Panc1 (cell line): ENCODE measurements around the gene NINJ2. TPM values are rescaled to one million over a fixed set of nuclear protein-coding genes. Genes with fewer than 3 reads are reported as not detected.

ENCODE experiments used
- ATAC-seq: fragments of 200-7000 bp; cut with Tn5 transposase; 2 replicates; pipeline ENCODE4 v1.9.1; 2020; ENCODE audit warnings: mild to moderate bottlenecking, moderate library complexity
- BruUV-seq: library from RNA; stranded (reverse); fragments of 400-500 nt; replicated peaks from 2 replicates; lab custom pipeline; 2021; lab: Mats Ljungman, UMichigan
- CTCF ChIA-PET: fragments of 300-600 bp; sonication (Branson Sonifier 250); formaldehyde crosslinking; loops from one replicate; lab custom pipeline; 2022; ENCODE audit warnings: antibody characterized with exemption; lab: Charles Lee
- POLR2A ChIA-PET: fragments of 300-600 bp; sonication (Branson Sonifier 250); formaldehyde crosslinking; loops from one replicate; lab custom pipeline; 2022; ENCODE audit warnings: antibody characterized with exemption; lab: Charles Lee
- DNase-seq: peaks from one replicate; pipeline ENCODE4 v3.0.0-alpha.2; 2010; ENCODE audit warnings: low read depth, low spot score
- H3K27ac ChIP-seq: 2 replicates; pipeline ENCODE4 v1.5.1; 2011; ENCODE audit warnings: mild to moderate bottlenecking, low read length, inconsistent platforms
- H3K27me3 ChIP-seq: fragments of 200-500 bp; sonication (Bioruptor generic); 2 replicates; pipeline ENCODE4 v1.6.0; 2014; ENCODE audit warnings: low read length, inconsistent platforms; ENCODE audit not compliant: control insufficient read depth, insufficient read depth
- H3K36me3 ChIP-seq: fragments of 200-500 bp; sonication (Bioruptor generic); 2 replicates; pipeline ENCODE4 v1.5.1; 2014; ENCODE audit warnings: inconsistent platforms, mild to moderate bottlenecking, low read length, moderate library complexity; ENCODE audit not compliant: control insufficient read depth, insufficient read depth
- H3K4me1 ChIP-seq: 2 replicates; pipeline ENCODE4 v1.5.1; 2011; ENCODE audit warnings: inconsistent platforms, mild to moderate bottlenecking, low read length, moderate library complexity; ENCODE audit not compliant: control insufficient read depth, insufficient read depth
- H3K4me3 ChIP-seq, 2 experiments: 2 replicates each; pipeline ENCODE4 v1.5.1; 2011 to 2012; ENCODE audit warnings: low read depth in 2 of 2, low read length in 2 of 2, mild to moderate bottlenecking in 2 of 2, inconsistent platforms in 1 of 2, moderate library complexity in 1 of 2
- H3K9me3 ChIP-seq: fragments of 200-500 bp; sonication (Bioruptor generic); 2 replicates; pipeline ENCODE4 v1.5.1; 2014; ENCODE audit warnings: low read depth, mild to moderate bottlenecking, inconsistent platforms, low read length, moderate library complexity; ENCODE audit not compliant: control insufficient read depth, insufficient read depth
- CTCF ChIP-seq: fragments of 450-650 bp; IDR thresholded peaks from 2 replicates; pipeline ENCODE4 v1.5.1; 2017; ENCODE audit warnings: mild to moderate bottlenecking
- POLR2AphosphoS5 ChIP-seq: IDR thresholded peaks from 2 replicates; pipeline ENCODE4 v1.6.1; 2012; ENCODE audit warnings: mild to moderate bottlenecking, low read depth, low read length, moderate library complexity
- REST ChIP-seq, 2 experiments: IDR thresholded peaks; 2 replicates each; pipeline ENCODE4 v1.6.1; 2011 to 2012; ENCODE audit warnings: low read depth in 2 of 2, control low read depth in 1 of 2, low read length in 1 of 2, mild to moderate bottlenecking in 1 of 2, moderate library complexity in 1 of 2; ENCODE audit not compliant: insufficient read depth in 1 of 2
- SIN3A ChIP-seq: IDR thresholded peaks from 2 replicates; pipeline ENCODE4 v1.6.1; 2012; ENCODE audit warnings: low read depth, mild to moderate bottlenecking, low read length, moderate library complexity, borderline replicate concordance; ENCODE audit not compliant: insufficient read depth
- TCF7L2 ChIP-seq: IDR thresholded peaks from 2 replicates; pipeline ENCODE4 v1.6.1; 2011; ENCODE audit warnings: mild to moderate bottlenecking, low read depth, low read length, inconsistent platforms
- in situ Hi-C: cut with HindIII; loops from 2 replicates; pipeline ENCODE4 v1.10.0; 2016; ENCODE audit warnings: low sequenced_read_pairs, low pct_unique_long_range_greater_than_20kb
- intact Hi-C: fragments of 100-400 bp; cut with micrococcal nuclease; formaldehyde crosslinking; loops from one replicate; pipeline ENCODE4 v1.10.0; 2022; ENCODE audit not compliant: unreplicated experiment
- total RNA-seq: library from RNA; stranded (reverse); gene quantifications from one replicate; pipeline ENCODE4 v1.2.1, GENCODE V29; 2021; ENCODE audit not compliant: unreplicated experiment

Gene NINJ2
- total RNA-seq, 1 experiment from 2014 or later: 1.9 TPM

GRCh38 chr12:537772-538171, 125.5 kb downstream of the NINJ2 start:
- ATAC-seq (no peak), DNase-seq (no peak)
- Histone ChIP-seq H3K4me3 (no peak overlapping the region), H3K9me3 (no peaks in the 10 kb centered on the region), H3K27me3 (no peaks in the 10 kb centered on the region), H3K4me1 (no peaks in the 10 kb centered on the region; the same call in 1 of the 2 replicates), H3K27ac (no peak overlapping the region), H3K36me3 (no peaks in the 10 kb centered on the region)
- TF ChIP-seq TCF7L2 (no peak), REST (IDR thresholded peaks at IDR 0.05; ENCODE audit: insufficient read depth in 1 of 2, low read depth in 2 of 2, low read length in 1 of 2) (no peak), POLR2AphosphoS5 (no peak)
- ChIA-PET POLR2A (no interaction called here), CTCF (no interaction called here)
- in situ Hi-C loops: no loop called here
- intact Hi-C loops: no loop called here
- no TSS peak for BruUV-seq

GRCh38 chr12:536751-537245, 126.4 kb downstream of the NINJ2 start:
- in situ Hi-C loops: no loop called here

More at GRCh38 chr12:536751-537245, 126.4 kb downstream of the NINJ2 start:
- ChIA-PET CTCF (interaction anchor here (0.5 kb wide), 2 partner anchors 90 to 128 kb away, joined by 4 to 5 read pairs; no protein-coding TSS in a partner anchor), POLR2A (no interaction called here)
- TF ChIP-seq SIN3A (no peak), CTCF (no peak), POLR2AphosphoS5 (no peak), REST (IDR thresholded peaks at IDR 0.05; ENCODE audit: insufficient read depth in 1 of 2, low read depth in 2 of 2, low read length in 1 of 2) (no peak), TCF7L2 (no peak)
- DNase-seq (no peak), ATAC-seq (no peak)
- H3K27ac ChIP-seq: no peak overlapping the region
- no peaks in the 10 kb centered on the region for H3K4me1 ChIP-seq
- intact Hi-C loops: no loop called here
- no peaks in the 10 kb centered on the region for H3K9me3 ChIP-seq
- H3K27me3 ChIP-seq: no peaks in the 10 kb centered on the region
- H3K36me3 ChIP-seq: no peaks in the 10 kb centered on the region
- H3K4me3 ChIP-seq: no peak overlapping the region
- no TSS peak for BruUV-seq
